ENCODE measurements around the gene ECM2. TPM values are rescaled to one million over a fixed set of nuclear protein-coding genes. Genes with fewer than 3 reads are reported as not detected.

Gene ECM2
- total and polyA plus RNA-seq, 12 donors = 2.1 to 14.9 (median 8.4) TPM

GRCh38 chr9:92534204-92534603, 1.6 kb downstream of the ECM2 start:
- 72 to 81% methylated on average over 3 of the region's 3 CpGs for WGBS, 2 donors
- Histone ChIP-seq H3K27ac (peak overlapping the region in 6 of 10 donors; percentile 66 to 86 (median 72)), H3K4me1 (peaks cover 0 to 42% (median 16%) of the 10 kb centered on the region in 9 donors), H3K4me3 (peak overlapping the region in 6 of 10 donors; percentile 19 to 54 (median 42)), H3K9me3 (peaks cover 0 to 35% (median 2%) of the 10 kb centered on the region in 11 donors), H3K27me3 (no peaks in the 10 kb centered on the region), H3K36me3 (no peaks in the 10 kb centered on the region)
- TF ChIP-seq, protein P1, sequence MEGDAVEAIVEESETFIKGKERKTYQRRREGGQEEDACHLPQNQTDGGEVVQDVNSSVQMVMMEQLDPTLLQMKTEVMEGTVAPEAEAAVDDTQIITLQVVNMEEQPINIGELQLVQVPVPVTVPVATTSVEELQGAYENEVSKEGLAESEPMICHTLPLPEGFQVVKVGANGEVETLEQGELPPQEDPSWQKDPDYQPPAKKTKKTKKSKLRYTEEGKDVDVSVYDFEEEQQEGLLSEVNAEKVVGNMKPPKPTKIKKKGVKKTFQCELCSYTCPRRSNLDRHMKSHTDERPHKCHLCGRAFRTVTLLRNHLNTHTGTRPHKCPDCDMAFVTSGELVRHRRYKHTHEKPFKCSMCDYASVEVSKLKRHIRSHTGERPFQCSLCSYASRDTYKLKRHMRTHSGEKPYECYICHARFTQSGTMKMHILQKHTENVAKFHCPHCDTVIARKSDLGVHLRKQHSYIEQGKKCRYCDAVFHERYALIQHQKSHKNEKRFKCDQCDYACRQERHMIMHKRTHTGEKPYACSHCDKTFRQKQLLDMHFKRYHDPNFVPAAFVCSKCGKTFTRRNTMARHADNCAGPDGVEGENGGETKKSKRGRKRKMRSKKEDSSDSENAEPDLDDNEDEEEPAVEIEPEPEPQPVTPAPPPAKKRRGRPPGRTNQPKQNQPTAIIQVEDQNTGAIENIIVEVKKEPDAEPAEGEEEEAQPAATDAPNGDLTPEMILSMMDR (IDR thresholded peaks at IDR 0.05) = no peak
- intact Hi-C loops (cut with DNase I) = no loop called here
- DNase-seq = no peak
- ATAC-seq = no peak

DNA sequence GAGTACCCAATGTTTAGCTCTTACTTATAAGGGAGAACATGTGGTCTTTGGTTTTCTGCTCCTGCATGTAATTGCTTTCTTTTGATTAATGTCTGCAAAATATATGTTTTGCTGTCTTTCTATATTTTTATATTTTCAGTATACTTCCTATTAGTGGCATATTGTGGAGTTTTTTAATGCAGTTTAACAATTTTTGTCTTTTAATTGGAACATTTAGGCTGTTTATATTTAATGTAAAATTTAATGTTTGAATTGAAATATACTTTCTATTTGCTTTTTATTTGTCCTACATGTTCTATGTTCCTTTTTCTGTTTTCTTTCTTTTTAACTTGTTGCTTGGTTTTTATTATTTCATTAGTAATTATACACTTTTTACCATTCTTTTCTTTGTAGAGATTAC, 4.9 kb downstream of the ECM2 start:
- no peak overlapping the region for H3K27ac ChIP-seq
- no peaks in the 10 kb centered on the region for H3K36me3 ChIP-seq
- peaks cover 0 to 35% (median 2%) of the 10 kb centered on the region in 11 donors for H3K9me3 ChIP-seq
- no peak overlapping the region for H3K4me3 ChIP-seq
- peaks cover 0 to 39% (median 22%) of the 10 kb centered on the region in 9 donors for H3K4me1 ChIP-seq
- DNase-seq (no peak), ATAC-seq (no peak)
- no peaks in the 10 kb centered on the region for H3K27me3 ChIP-seq
- TF ChIP-seq, protein P1 (IDR thresholded peaks at IDR 0.05) = no peak
- intact Hi-C loops (cut with DNase I) = no loop called here

GRCh38 chr9:92529124-92529523, 6.7 kb downstream of the ECM2 start:
- TF ChIP-seq, protein P1 (IDR thresholded peaks at IDR 0.05) = no peak
- Histone ChIP-seq H3K36me3 (no peaks in the 10 kb centered on the region), H3K4me1 (peaks cover 0 to 27% (median 9%) of the 10 kb centered on the region in 9 donors), H3K9me3 (peaks cover 0 to 35% (median 2%) of the 10 kb centered on the region in 11 donors), H3K27ac (peak overlapping the region in 6 of 10 donors; percentile 22 to 83 (median 63)), H3K27me3 (no peaks in the 10 kb centered on the region), H3K4me3 (no peak overlapping the region)
- WGBS, 2 donors = 96 to 98% methylated on average over 3 of the region's 3 CpGs
- intact Hi-C loops (cut with DNase I) = loop anchor here in 1 of 10 donors (2.0 kb wide), 1 partner anchor 48 kb away; no protein-coding TSS in a partner anchor
- DNase-seq (no peak), ATAC-seq (no peak)

DNA sequence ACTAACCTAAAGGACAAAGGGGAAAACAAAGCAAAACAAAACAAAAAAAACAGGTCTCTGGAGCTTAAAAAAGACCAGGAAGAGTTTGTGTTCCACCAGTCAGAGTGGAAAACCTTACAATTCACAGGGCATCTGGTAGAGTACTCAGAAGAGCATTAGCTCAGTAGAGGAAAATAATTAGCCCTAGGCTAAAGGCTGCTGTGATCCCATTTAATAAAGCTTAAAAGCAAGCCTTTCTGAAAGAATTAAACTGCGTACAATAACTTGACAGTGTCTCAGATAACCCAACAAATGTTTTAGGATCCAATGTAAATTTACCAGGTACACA, 7.3 kb downstream of the ECM2 start:
- intact Hi-C loops (cut with DNase I) = loop anchor here in 1 of 10 donors (2.0 kb wide), 1 partner anchor 48 kb away; no protein-coding TSS in a partner anchor
- peak overlapping the region in 1 of 10 donors; percentile 13 for H3K4me3 ChIP-seq
- WGBS, 2 donors = 59 to 72% methylated on average over 1 of the region's 1 CpG
- H3K4me1 ChIP-seq = peaks cover 0 to 30% (median 5%) of the 10 kb centered on the region in 9 donors
- peaks cover 0 to 35% (median 2%) of the 10 kb centered on the region in 11 donors for H3K9me3 ChIP-seq
- peak; percentile 15 to 91 (median 76) for ATAC-seq
- TF ChIP-seq, protein P1 (IDR thresholded peaks at IDR 0.05) = no peak
- DNase-seq = no peak
- no peaks in the 10 kb centered on the region for H3K27me3 ChIP-seq
- H3K27ac ChIP-seq = peak overlapping the region in 8 of 10 donors; percentile 22 to 83 (median 54)
- no peaks in the 10 kb centered on the region for H3K36me3 ChIP-seq
